ENCODE results near the gene DCAF15. TPM values are rescaled to one million over a fixed set of nuclear protein-coding genes. Genes with fewer than 3 reads are reported as not detected.

DCAF15 gene
- total RNA-seq, 2 experiments from 2014 or later, result 51.3 to 51.9 TPM

Other genes with a start within 250 kb of the DCAF15 start
- gene MRI1, start 188.0 kb upstream of the DCAF15 start, total RNA-seq, result 10 to 100 TPM; 37.1 to 40.8 TPM
- gene C19orf53, start 178.1 kb upstream of the DCAF15 start, total RNA-seq, result 100 to 1,000 TPM; 120 to 128 TPM
- 1 to 10 TPM; 6.6 to 6.8 TPM for gene ZSWIM4, start 157.1 kb upstream of the DCAF15 start, total RNA-seq
- 1 to 10 TPM in 1 of 2 experiments, under 1 TPM in 1; 0.56 to 1.3 TPM for gene NANOS3, start 75.4 kb upstream of the DCAF15 start, total RNA-seq
- gene BRME1, start 46.4 kb upstream of the DCAF15 start, total RNA-seq, result 1 to 10 TPM; 3.6 to 5.2 TPM
- 10 to 100 TPM; 22.4 to 23.8 TPM for gene CC2D1A, start 46.3 kb upstream of the DCAF15 start, total RNA-seq
- not detected for gene PODNL1, start 14.1 kb upstream of the DCAF15 start, total RNA-seq
- 10 to 100 TPM; 13.3 to 14.1 TPM for gene RFX1, start 53.8 kb downstream of the DCAF15 start, total RNA-seq
- not detected for gene RLN3, start 75.6 kb downstream of the DCAF15 start, total RNA-seq
- gene IL27RA, start 79.3 kb downstream of the DCAF15 start, total RNA-seq, result 10 to 100 TPM; 46.5 to 48.2 TPM
- not detected for gene PALM3, start 109.6 kb downstream of the DCAF15 start, total RNA-seq
- 1 to 10 TPM; 1.4 to 1.5 TPM for gene MISP3, start 120.3 kb downstream of the DCAF15 start, total RNA-seq
- gene C19orf67, start 133.3 kb downstream of the DCAF15 start, total RNA-seq, result not detected
- 10 to 100 TPM; 62.1 to 66.9 TPM for gene SAMD1, start 138.2 kb downstream of the DCAF15 start, total RNA-seq
- 10 to 100 TPM; 61.0 to 61.5 TPM for gene PRKACA, start 165.3 kb downstream of the DCAF15 start, total RNA-seq
- gene ASF1B, start 184.1 kb downstream of the DCAF15 start, total RNA-seq, result 10 to 100 TPM; 53.5 to 55.3 TPM